Fibroblast of lung (primary cell): ENCODE data around the gene HDAC4. TPM values are rescaled to one million over a fixed set of nuclear protein-coding genes. Genes with fewer than 3 reads are reported as not detected.

Experiments used
- DNase-seq, 2 donors: peaks; one replicate each; pipeline versions ENCODE4 v3.0.0 to v3.0.0-alpha.2; 2010; ENCODE audit warnings: low read depth in 2 of 2
- H2AFZ ChIP-seq: 2 replicates; pipeline ENCODE4 v1.5.1; 2012; ENCODE audit warnings: low read length, control low read depth, inconsistent platforms
- H3K27ac ChIP-seq: 2 replicates; pipeline ENCODE4 v1.5.1; 2011; ENCODE audit warnings: low read length, control low read depth; ENCODE audit not compliant: insufficient read depth
- H3K27me3 ChIP-seq: 2 replicates; pipeline ENCODE4 v1.5.1; 2011; ENCODE audit warnings: mild to moderate bottlenecking, low read length; ENCODE audit not compliant: control insufficient read depth, insufficient read depth
- H3K36me3 ChIP-seq: 2 replicates; pipeline ENCODE4 v1.5.1; 2011; ENCODE audit warnings: low read length; ENCODE audit not compliant: control insufficient read depth, insufficient read depth
- H3K4me1 ChIP-seq: 2 replicates; pipeline ENCODE4 v1.5.1; 2011; ENCODE audit warnings: low read length; ENCODE audit not compliant: control insufficient read depth, insufficient read depth; ENCODE audit errors: extremely low read depth
- H3K4me2 ChIP-seq: 2 replicates; pipeline ENCODE4 v1.5.1; 2011; ENCODE audit warnings: low read length, control low read depth; ENCODE audit not compliant: insufficient read depth; ENCODE audit errors: extremely low read depth
- H3K4me3 ChIP-seq, 4 experiments: fragments of 200-600 bp in 1 of 4; sonication (generic) in 1 of 4; replicated peaks in 1 of 4; 2 replicates each; pipeline ENCODE4 v1.5.1; 2011 to 2016; ENCODE audit warnings: low read length in 4 of 4, low read depth in 3 of 4, mild to moderate bottlenecking in 3 of 4, control low read depth in 2 of 4, inconsistent platforms in 1 of 4, mixed read lengths in 1 of 4; ENCODE audit not compliant: insufficient read depth in 1 of 4; ENCODE audit errors: control extremely low read depth in 1 of 4
- H3K79me2 ChIP-seq: 2 replicates; pipeline ENCODE4 v1.5.1; 2012; ENCODE audit warnings: mild to moderate bottlenecking, low read length, inconsistent platforms; ENCODE audit not compliant: control insufficient read depth, insufficient read depth
- H3K9ac ChIP-seq: 2 replicates; pipeline ENCODE4 v1.5.1; 2011; ENCODE audit warnings: mild to moderate bottlenecking, low read length, control low read depth; ENCODE audit not compliant: insufficient read depth
- H3K9me3 ChIP-seq: 2 replicates; pipeline ENCODE4 v1.5.1; 2012; ENCODE audit warnings: low read depth, low read length; ENCODE audit not compliant: control insufficient read depth, insufficient read depth
- H4K20me1 ChIP-seq: 2 replicates; pipeline ENCODE4 v1.5.1; 2011; ENCODE audit warnings: low read length; ENCODE audit not compliant: control insufficient read depth, insufficient read depth; ENCODE audit errors: extremely low read depth
- EZH2 ChIP-seq: IDR thresholded peaks from 2 replicates; pipeline ENCODE4 v1.5.1; 2012; ENCODE audit warnings: low read length, control low read depth, mild to moderate bottlenecking; ENCODE audit errors: missing control alignments
- polyA plus RNA-seq, 2 donors: library from polyadenylated mRNA; depleted of rRNA in 1 of 2; stranded (reverse) in 1 of 2; unstranded in 1 of 2; fragments of >200 nt; gene quantifications; 2 replicates each; pipeline ENCODE4 v1.2.1, GENCODE V29; 2011 to 2012; ENCODE audit warnings: missing spikeins in 1 of 2
- total RNA-seq: library from RNA; depleted of rRNA; stranded (reverse); fragments of >200 nt; gene quantifications from 2 replicates; pipeline ENCODE4 v1.2.1, GENCODE V29; 2014
- TF ChIP-seq, protein P1 (sequence below), 2 donors: IDR thresholded peaks in 1 of 2; conservative IDR thresholded peaks in 1 of 2; 1 replicate in 1 of 2; 2 replicates in 1 of 2; pipeline ENCODE4 v1.5.1; 2011 to 2012; ENCODE audit warnings: low read length in 2 of 2, control low read depth in 1 of 2, inconsistent platforms in 1 of 2, low read depth in 1 of 2, mild to moderate bottlenecking in 1 of 2

Gene HDAC4
- total and polyA plus RNA-seq, 2 donors (not counting 1 experiment from before 2014, with no cell fraction given): 7.4 to 19.8 TPM

DNA sequence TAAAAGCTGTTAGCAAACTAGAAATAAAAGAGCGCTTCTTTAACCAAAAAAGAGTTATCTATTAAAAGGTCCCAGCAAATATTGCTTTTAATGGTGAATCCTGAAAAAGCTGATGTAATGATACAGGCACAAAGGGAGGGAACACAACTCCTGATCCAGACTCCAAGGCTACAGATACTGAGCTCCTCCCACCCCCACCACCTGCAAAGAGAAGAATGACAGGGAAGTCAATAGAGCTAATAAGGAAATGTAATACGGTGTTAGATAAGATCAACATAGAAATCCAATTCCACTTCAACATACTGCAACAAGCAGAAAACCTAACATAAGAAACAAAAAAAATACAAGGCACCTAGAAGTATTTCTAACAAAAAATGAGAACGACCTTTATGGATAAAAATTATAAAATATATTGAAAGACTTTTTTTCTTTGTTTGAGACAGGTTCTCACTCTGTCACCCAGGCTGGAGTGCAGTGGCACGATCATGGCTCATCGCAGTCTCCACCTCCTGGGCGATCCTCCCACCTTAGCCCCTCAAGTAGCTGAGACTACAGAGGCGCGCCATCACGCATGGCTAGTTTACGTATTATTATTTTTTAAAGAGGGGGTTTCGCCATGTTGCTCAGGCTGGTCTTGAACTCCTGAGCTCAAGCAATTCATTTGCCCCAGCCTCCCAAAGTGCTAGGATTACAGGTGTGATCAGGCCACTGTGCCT is 192.2 kb downstream of the HDAC4 start:
- Histone ChIP-seq H4K20me1 (no peaks in the 10 kb centered on the region), H3K36me3 (no peaks in the 10 kb centered on the region), H3K27me3 (no peaks in the 10 kb centered on the region), H3K9me3 (no peaks in the 10 kb centered on the region), H2AFZ (no peak overlapping the region), H3K4me3 (no peak overlapping the region), H3K4me2 (no peak overlapping the region), H3K4me1 (no peaks in the 10 kb centered on the region), H3K27ac (no peak overlapping the region), H3K9ac (no peak overlapping the region), H3K79me2 (no peaks in the 10 kb centered on the region)
- TF ChIP-seq, protein P1, sequence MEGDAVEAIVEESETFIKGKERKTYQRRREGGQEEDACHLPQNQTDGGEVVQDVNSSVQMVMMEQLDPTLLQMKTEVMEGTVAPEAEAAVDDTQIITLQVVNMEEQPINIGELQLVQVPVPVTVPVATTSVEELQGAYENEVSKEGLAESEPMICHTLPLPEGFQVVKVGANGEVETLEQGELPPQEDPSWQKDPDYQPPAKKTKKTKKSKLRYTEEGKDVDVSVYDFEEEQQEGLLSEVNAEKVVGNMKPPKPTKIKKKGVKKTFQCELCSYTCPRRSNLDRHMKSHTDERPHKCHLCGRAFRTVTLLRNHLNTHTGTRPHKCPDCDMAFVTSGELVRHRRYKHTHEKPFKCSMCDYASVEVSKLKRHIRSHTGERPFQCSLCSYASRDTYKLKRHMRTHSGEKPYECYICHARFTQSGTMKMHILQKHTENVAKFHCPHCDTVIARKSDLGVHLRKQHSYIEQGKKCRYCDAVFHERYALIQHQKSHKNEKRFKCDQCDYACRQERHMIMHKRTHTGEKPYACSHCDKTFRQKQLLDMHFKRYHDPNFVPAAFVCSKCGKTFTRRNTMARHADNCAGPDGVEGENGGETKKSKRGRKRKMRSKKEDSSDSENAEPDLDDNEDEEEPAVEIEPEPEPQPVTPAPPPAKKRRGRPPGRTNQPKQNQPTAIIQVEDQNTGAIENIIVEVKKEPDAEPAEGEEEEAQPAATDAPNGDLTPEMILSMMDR (conservative IDR thresholded peaks at IDR 0.05 in 1 of 2, IDR thresholded peaks at IDR 0.05 in 1 of 2; ENCODE audit: low read depth in 1 of 2, low read length in 2 of 2): no peak
- TF ChIP-seq EZH2: no peak
- no peak for DNase-seq

DNA sequence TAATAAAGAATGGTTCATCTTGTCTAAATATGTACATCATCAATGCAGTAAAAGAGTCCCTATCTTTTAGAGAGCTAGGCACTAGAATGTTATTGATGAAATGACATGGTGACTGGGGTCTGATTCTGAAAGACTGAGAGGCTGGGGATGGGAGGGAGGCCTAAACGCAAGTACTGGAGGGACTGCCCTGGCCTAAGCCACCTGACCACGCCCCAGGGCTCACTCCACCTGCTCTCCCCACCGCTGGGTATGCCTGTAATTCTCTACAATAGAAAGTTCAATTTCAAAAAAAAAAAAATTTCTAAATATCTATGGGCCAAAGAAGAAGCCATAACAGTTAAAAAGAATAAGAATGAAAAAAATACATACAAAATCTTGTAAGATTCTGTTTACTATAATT is 194.0 kb downstream of the HDAC4 start:
- TF ChIP-seq, protein P1 (conservative IDR thresholded peaks at IDR 0.05 in 1 of 2, IDR thresholded peaks at IDR 0.05 in 1 of 2; ENCODE audit: low read depth in 1 of 2, low read length in 2 of 2): no peak
- no peak for TF ChIP-seq EZH2
- Histone ChIP-seq H4K20me1 (no peaks in the 10 kb centered on the region), H2AFZ (no peak overlapping the region), H3K9me3 (no peaks in the 10 kb centered on the region), H3K4me2 (no peak overlapping the region), H3K79me2 (no peaks in the 10 kb centered on the region), H3K4me1 (no peaks in the 10 kb centered on the region), H3K27ac (no peak overlapping the region), H3K9ac (no peak overlapping the region), H3K27me3 (no peaks in the 10 kb centered on the region), H3K36me3 (no peaks in the 10 kb centered on the region), H3K4me3 (no peak overlapping the region)
- DNase-seq: no peak

DNA sequence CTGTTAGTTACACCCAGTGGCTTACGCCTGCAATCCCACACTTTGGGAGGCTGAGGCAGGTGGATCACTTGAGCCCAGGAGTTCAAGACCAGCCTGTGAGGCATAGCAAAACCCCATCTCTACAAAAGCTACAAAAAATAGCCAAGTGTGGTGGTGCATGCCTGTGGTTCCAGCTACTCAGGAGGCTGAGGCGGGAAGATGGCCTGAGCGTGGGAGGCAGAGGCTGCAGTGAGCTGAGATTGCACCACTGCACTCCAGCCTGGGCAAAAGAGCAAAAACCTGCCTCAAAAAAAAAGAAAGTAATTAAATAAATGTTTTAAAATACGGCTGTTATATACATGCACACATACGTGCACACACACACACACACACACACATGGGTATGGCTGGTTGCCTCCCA is 194.8 kb downstream of the HDAC4 start:
- Histone ChIP-seq H3K36me3 (no peaks in the 10 kb centered on the region), H3K9me3 (no peaks in the 10 kb centered on the region), H3K27ac (no peak overlapping the region), H3K79me2 (no peaks in the 10 kb centered on the region), H3K4me3 (no peak overlapping the region), H4K20me1 (no peaks in the 10 kb centered on the region), H2AFZ (no peak overlapping the region), H3K4me2 (no peak overlapping the region), H3K27me3 (no peaks in the 10 kb centered on the region), H3K9ac (no peak overlapping the region), H3K4me1 (no peaks in the 10 kb centered on the region)
- no peak for DNase-seq
- no peak for TF ChIP-seq EZH2
- TF ChIP-seq, protein P1 (conservative IDR thresholded peaks at IDR 0.05 in 1 of 2, IDR thresholded peaks at IDR 0.05 in 1 of 2; ENCODE audit: low read depth in 1 of 2, low read length in 2 of 2): no peak
